HG03066 (cell line): ENCODE measurements around the gene TCF20.

Experiments used
- ATAC-seq: cut with Tn5 transposase; IDR thresholded peaks from one replicate; pipeline ENCODE4 v1.9.1; 2021; ENCODE audit warnings: low read depth; ENCODE audit not compliant: unreplicated experiment

TCF20 gene

DNA sequence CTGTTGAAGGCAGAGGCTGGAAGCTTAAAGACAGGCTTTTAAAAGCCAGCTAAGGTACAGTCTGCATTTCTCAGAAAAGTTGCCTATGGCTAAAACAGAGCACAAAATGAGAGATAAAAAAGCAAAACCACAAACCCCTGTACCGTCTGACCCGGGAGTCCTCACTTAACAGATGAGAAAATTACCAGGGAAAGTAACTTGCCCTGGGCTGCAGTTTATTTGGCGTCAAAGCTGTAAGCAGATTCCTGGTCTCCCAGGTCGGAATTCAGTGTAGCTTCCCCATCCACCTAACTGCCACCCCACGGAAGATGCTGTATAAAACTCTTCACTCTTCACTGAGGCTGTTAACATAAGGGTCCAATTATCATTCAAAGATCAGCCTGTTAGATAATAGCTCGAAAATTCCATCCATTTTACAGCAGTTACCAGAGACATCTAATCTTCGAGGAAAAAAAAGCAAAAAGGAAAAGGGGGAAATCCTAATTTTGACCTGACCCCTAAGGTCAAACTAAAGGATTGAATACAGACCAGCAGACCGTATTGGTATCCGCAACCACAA, 1.5 kb downstream of the TCF20 start:
- ATAC-seq: no peak

DNA sequence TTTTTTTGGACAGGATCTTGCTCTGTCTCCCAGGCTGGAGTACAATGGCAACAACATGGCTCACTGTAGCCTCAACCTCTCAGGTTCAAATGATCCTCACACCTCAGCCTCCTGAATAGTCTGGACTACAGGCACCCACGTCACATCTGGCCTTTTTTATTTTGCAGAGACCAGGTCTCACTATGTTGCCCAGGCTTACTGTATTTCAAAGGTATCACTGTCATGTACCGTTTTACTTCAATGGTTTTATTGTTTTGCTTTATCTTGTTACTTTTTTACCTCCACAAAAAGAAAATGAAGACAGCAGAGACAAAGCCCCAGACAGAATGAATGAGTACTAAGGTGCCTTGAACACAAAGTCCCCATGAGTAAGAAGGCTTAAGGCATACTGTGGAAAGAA, 5.1 kb downstream of the TCF20 start:
- ATAC-seq: no peak

DNA sequence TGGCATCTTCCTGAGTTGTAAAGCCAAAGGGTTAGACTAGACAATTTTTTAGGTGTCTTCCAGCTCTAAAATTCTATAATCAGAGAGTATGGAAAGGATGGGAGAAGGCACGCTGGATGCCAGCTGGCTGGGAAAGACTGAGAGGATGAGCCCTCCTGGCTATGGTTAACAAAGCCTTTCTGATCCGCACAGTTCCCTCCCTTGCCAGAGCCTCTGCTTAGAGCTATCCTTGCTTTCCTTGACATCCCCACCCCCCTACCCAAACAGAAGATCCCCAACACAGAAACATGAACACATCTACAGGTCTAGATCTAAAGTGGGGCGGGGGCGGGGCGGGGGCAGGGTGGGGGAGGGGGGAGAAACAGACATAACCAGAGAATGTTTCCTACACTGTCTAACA, 6.5 kb downstream of the TCF20 start:
- no peak for ATAC-seq

DNA sequence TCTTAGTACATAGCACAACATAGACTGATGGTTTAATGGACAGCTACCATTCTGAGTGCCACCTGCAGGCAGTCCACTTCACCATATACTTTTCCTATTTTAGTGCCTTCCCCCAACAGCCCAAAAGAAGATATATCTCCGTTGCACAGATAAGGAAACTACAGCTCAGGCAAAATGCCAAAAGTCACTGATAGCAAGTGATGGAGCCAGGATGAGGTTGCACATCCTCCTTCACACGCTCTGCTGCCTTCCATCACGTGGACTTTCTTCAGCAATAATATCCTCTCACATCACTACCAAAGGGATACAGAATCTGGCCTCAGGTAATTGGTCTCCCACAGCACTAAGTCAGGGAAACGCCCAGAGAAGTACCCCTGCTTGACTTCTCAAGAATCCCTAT, 7.5 kb downstream of the TCF20 start:
- no peak for ATAC-seq

DNA sequence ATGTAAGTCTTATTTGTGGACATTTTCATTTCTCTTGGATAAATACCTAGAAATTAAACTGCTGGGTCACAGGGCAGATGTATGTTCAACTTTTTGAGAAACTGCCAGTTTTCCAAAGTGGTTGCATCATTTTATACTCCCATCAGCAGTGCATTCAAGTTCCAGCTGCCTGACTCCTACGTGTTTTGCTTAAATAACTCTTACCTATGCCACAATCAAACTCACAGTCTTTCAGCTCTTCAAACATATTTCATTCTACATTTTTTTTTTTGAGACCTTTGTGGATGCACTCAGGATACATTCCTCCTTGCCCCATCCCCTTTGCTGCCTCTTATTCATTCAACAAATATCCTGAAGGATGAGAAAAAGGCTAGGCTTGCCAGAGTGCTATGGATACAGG, 9.2 kb downstream of the TCF20 start:
- no peak for ATAC-seq

DNA sequence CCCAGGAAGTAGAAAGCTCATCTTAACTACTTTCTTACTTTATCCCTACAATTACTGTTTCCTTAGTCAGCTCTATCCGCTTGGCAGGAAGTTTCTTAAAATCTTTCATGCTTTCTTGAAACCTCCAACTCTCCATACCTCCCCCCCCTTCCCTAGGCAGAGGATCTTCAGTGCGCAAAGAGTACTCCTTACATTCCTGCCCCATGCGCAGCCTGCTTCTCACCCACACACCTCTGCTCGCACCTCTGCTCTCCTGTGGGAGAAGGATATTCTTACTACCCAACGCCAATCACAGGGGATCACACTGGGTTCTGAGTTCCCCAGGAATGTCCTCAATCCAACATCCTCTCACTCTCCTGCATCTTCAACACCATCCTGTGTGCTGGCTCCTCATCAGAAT, 12.3 kb downstream of the TCF20 start:
- no peak for ATAC-seq

DNA sequence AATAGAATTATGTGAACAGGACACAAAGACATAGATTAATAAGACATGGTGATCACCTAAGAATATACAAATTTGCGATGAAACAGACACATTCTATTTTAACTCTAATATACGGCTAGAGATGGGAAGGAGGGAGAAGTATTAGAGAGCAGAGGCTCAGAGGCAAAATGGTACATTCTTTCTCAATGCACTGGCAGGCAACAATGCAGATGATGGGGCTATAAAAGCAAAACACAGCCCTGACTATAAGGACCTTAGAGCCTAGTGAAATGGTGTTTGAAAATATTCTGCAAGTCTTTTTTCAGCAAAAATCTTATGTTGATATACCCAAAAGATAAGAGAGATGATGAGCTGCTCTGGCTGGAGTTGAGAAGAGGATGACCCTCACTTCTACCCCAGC, 13.1 kb downstream of the TCF20 start:
- no peak for ATAC-seq

DNA sequence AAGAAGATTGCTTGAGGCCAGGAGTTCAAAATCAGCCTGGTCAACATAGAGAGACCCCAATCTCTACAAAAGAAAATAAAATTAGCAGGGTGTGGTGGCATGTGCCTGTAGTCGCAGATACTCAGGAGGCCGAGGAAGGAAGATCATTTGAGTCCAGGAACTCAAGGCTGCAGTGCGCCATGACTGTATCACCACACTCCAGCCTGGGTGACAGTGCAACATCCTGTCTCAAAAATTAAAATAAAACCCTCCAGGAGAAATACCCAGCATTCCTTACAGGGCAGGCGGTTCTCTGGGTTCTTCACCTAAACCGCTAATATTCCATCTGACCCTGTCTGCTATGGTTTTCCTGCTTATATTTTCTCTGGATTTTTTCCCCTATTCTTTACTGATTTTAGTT, 13.5 kb downstream of the TCF20 start:
- ATAC-seq: no peak

DNA sequence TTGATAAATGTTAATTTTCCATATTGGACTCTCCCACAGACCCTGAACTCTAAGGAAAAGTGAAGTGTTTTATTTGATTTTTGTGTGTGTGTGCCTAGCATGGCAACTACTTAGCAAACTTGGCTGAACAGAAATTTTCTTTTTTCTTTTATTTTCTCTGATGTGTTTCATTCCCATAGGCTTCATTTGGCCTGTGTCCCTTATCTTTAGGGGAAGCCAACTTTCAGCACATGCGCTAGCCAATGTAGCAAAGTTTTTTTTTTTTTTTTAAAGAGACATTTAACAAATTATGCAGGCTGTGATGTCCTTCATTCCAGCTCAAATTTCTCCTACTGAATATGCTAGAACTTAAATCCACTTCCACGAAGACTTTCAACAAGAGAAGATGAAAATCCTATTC, 14.2 kb downstream of the TCF20 start:
- ATAC-seq: no peak

DNA sequence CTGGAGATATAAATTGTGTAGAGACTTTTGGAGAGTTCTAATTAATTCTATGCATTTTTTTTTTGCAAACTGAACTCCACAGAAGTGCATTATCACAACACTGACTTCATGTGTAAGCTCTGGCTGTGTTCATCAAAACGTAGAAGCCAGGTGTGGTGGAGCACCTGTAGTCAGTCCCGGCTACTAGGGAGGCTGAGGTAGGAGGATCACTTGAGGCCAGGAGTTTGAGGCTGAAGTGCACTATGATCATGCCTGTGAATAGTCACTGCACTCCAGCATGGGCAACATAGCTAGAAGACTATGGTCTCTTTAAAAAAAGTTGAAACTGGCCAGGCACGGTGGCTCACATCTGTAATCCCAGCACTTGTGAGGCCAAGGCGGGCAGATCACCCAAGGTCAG, 20.6 kb downstream of the TCF20 start:
- ATAC-seq: no peak

DNA sequence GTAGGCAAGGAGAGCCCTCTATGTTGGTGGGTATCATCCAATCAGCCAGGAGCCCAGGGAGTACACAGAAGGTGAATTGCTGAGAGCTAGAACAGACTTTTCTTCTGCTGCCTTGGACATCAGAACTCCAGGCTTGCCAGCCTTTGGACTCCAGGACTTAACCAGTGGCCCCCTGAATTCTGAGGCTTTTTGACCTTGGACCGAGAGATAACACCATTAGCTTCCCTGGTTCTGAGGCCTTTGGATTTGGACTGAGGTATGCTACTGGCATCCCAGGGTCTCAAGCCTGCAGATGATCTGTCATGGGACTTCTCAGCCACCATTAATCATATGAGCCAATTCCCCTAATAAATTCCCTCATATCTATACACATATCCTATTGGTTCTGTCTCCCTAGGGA, 21.5 kb downstream of the TCF20 start:
- no peak for ATAC-seq

DNA sequence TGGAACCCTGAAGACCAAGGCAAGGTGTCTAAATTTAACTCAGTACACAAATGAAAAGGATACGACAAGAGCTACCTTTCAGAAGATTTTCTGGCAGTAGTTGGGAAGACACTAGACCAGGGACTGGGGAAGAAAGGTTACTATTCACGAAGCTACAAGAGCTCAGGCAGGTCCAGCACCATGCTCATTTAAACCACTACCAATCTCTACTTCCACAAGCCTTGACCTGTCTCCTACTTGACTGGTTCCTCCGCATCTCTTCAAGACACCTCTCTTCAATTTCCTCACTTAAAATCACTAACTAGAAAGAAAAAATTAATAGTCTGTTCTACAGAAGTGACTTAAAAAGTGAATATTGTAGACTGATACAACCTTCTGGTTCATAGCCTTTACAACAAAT, 22.9 kb downstream of the TCF20 start:
- ATAC-seq: no peak

DNA sequence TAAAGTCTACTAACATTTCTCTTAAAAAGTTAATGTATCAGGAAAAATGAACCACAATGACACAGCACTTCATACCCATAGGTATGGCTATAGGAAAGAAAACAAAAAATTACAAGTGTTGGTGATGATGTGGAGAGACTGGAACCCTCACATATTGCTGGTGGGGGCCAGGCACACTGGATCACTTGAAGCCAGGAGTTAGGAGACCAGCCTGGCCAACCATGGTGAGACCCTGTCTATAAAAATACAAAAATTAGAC, 26.7 kb downstream of the TCF20 start:
- no peak for ATAC-seq

DNA sequence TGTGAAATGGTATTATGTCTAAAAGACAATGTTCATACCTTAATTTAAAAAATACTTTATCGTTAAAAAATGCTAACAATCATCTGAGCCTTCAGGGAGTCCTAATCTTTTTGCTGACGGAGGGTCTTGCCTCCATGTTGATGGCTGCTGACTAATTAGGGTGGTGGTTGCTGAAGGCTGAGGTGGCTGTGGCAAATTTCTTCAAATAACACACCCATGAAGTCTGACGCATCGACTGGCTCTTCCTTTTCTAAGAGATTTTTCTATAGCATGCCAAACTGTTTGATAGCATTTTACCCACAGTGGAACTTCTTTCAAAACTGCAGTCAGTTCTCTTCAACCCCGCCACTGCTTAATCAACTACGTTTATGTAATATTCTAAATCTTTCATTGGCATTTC, 33.6 kb downstream of the TCF20 start:
- ATAC-seq: no peak

DNA sequence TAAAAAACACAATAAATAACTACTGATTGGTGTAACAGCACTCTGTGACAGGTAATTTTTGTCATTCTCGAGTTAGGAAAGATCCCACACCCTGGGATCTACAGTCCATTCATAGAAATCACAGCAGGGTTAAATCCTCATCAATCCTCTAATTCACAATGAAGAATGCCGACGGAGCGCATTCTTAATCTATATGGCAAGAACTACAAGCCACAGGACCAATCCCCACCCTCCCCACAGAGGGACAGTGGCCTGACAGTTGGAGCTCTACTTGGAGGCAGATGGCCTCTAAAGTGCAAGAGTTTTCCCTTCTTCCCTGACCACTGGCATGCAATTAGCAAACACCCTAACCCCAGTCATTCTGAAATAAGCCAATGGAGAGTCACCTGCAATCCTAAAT, 34.2 kb downstream of the TCF20 start:
- ATAC-seq: no peak

DNA sequence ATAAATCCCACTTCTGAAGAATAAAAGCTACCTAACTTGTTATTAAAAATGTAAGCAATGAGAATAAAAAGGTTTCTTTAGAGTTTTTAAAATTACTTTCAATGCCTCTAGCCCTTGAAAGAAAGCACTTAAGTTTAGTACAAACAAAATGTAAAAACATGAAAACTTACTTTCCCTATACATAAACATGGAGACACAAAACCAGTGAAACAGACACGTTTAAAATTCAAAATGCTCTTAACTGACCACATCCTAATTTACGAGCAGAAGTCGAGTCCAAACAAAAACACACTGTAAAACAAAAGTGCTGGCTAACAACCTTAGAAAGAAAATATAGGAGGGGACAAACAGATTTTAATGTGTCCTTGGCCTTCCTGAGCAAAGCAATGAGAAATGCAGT, 36.6 kb downstream of the TCF20 start:
- no peak for ATAC-seq

DNA sequence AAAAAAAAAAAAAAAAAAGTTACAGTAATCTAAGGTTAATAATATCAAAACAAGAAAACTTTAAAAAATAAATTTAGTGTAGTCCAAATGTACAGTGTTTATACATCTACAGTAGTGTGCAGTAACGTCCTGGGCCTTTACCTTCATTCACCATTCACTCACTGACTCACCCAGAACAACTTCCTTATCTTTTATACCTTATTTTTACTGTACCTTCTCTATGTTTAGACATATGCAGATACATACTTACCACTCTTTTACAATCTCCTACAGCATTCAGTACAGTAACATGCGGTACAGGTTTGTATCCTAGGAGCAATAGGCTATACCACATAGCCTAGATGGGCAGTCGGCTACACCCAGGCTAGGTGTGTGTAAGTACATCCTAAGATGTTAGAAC, 38.5 kb downstream of the TCF20 start:
- ATAC-seq: no peak

DNA sequence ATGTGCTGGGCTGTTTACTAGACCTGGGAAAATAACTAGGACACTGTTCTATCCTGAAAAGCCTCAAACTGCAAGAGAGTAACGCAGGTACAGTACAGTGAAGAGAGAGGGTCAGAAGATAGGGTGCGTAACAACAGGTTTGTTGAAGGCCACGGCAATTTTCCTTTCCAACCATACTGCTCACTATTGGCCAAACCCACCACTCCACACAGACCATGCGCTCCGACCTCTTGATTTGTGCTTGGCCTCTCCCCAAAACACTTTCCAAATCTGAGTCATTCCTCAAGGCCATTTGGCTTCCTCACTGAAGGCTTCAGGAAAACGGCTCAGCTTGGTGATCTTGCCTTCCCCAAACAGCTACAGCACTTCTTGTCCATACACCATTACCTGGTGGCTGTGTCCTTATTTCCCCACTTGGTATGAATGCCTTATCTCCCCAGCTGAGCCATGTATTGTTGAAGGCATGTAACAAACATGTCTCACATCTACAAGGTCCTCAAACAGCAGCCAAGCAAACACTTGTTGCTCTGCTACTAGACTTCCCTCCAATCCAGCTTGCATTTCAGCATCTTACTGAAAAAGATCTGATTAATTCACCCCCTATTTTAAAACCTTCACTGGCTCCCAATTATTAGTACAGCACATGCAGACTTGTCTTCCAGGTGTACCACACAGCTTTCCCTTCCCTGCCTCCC, 40.9 kb downstream of the TCF20 start:
- ATAC-seq: no peak

DNA sequence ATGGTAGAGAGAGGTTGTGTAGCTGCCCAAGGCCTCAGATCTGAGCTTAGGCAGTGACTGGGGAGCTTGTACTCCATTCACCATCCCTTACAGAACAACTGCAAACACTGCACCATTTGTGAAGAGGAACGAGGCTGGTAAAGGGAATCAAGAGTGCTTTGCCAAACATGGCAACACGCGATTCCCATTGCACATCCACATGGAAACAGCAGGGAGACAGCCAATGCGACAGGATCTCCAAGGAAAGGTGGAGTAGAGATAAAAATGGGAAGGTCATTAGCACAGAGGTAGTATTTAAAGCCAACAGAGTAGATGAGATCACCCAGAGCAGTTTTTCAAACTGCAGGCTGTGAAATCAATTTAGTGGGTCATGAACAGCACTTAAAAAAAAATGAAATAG, 42.0 kb downstream of the TCF20 start:
- no peak for ATAC-seq

DNA sequence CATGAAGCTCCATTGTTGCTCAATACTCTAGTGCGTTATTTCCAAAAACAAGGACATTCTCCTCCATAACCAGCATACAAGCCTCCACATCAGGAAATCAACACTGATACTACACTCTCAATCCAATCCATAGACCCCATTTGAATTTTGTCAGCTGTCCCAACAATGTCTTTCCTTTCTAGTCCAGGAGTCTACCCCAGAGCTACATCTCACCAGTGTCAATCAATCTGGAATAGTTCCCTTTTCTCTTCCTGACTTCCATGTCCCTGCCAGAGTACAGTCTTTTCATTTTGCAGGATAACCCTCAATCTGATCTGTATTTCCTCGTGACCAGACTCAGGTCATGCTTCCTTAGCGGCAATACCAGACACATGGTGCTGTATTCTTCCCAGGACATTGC, 43.0 kb downstream of the TCF20 start:
- no peak for ATAC-seq

DNA sequence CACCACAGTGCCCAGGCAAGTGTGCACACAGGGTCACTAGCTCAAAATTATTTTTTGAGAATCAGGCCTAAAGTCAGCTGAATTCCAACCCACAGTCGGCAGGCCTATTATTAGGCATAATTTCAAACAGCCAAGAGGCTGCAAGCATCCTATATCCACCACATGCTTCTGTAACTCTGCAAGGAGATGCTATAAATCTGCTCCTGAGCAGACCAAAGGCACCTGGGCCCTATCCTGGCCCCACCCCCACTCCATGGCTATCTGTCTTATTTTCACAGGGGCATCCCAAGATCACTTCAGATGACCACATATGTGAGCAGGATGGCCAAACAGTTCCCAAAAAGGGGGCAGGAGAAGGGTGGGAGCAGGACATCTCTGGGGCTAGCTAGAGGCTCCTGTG, 44.6 kb downstream of the TCF20 start:
- ATAC-seq: no peak

DNA sequence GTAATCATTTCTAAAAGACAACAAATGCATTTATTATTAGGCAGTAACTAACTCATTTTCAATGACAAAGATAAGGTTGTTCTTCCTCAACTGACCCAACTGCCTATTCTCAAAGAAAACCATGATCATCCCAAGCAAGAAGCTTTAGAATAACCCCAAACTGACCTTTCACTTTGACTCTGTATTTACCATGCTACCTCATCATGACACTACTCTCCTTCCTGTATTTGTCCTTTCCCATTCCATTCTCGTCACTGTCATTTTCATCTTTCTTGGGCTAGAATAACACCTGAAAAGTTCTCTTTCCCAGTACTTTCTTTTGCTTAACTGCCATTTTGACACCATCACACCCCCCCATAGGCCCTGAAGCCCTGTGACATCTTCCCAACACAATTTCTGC, 48.3 kb downstream of the TCF20 start:
- ATAC-seq: no peak
